NCI-H2196 treated with DMSO at 0.1 percent for 48 hours (cell line): Measurements from ENCODE around the gene CCL3.
"Not testable (repeated sequence)": the region's sequence is repeated elsewhere in the genome, so short reads cannot be mapped to it uniquely, and the experiment has no call there.

Source experiments
- DNase-seq: peaks from one replicate; lab custom pipeline; 2025; ENCODE audit not compliant: unreplicated experiment; lab: John Stamatoyannopoulos, UW

The CCL3 gene

GRCh38 chr17:36089888-36090836, at the start of gene CCL3:
Gene CCL3 (minus strand): TSS chr17:36090143. CDS start chr17:36090058, 85 bp downstream.
- no peak for DNase-seq

- DNase-seq, result no peak
Measured at GRCh38 chr17:36136439-36136838, 46.5 kb upstream of the CCL3 start.

- no peak for DNase-seq
Measured at GRCh38 chr17:36136036-36136435, 46.1 kb upstream of the CCL3 start.

- no peak for DNase-seq
Measured at GRCh38 chr17:36135465-36135864, 45.5 kb upstream of the CCL3 start.

- DNase-seq, result no peak
Measured at GRCh38 chr17:36133602-36134236, 43.8 kb upstream of the CCL3 start.

- no peak for DNase-seq
Measured at GRCh38 chr17:36132421-36132831, 42.5 kb upstream of the CCL3 start.

GRCh38 chr17:36131931-36132330, 42.0 kb upstream of the CCL3 start:
- DNase-seq, result no peak

GRCh38 chr17:36131421-36131820, 41.5 kb upstream of the CCL3 start:
- no peak for DNase-seq

GRCh38 chr17:36130346-36130745, 40.4 kb upstream of the CCL3 start:
- no peak for DNase-seq

GRCh38 chr17:36129616-36130015, 39.7 kb upstream of the CCL3 start:
- DNase-seq, result no peak

GRCh38 chr17:36128411-36128978, 38.6 kb upstream of the CCL3 start:
- no peak for DNase-seq

- no peak for DNase-seq
Measured at GRCh38 chr17:36127911-36128310, 38.0 kb upstream of the CCL3 start.

- DNase-seq, result no peak
Measured at GRCh38 chr17:36127199-36127893, 37.4 kb upstream of the CCL3 start.

- DNase-seq, result no peak
Measured at GRCh38 chr17:36124879-36125824, 35.2 kb upstream of the CCL3 start.

- no peak for DNase-seq
Measured at GRCh38 chr17:36123431-36123830, 33.5 kb upstream of the CCL3 start.

- not testable (repeated sequence) for DNase-seq
Measured at GRCh38 chr17:36121099-36121498, 31.2 kb upstream of the CCL3 start.

- DNase-seq, result no peak
Measured at GRCh38 chr17:36120221-36120620, 30.3 kb upstream of the CCL3 start.

GRCh38 chr17:36118477-36119353, 28.8 kb upstream of the CCL3 start:
- DNase-seq, result no peak
